ENCODE data around the gene KCND3.

DNA sequence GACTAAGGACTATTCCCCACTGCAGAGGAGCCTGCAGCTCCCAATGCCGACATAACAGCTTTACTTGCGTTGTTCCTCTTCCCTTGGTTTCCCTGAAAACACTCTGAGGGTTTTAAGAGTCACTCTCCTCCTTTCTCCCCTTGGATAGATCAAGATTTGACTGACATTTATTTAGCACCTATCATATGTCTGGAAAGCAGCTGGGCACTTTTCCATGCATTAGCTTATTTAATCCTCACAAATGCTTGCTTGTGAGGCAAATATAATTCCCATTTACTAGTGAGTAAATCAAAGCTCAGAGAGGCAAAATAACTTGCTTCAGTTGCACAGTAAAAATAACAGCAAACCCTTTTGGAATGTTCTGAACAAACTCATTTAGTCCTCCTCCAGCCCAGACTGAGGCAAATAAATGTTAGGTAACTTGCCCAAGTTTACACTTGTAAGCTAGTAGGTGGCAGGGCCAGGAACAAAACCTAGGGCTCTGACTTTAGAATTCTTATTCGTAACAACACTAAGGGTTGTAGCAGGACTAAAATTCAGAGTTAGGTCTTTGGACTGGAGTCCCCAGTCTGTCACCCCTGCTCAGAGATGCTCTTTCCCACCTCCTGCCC, 81.4 kb downstream of the KCND3 start:
- TF ChIP-seq, protein P1, sequence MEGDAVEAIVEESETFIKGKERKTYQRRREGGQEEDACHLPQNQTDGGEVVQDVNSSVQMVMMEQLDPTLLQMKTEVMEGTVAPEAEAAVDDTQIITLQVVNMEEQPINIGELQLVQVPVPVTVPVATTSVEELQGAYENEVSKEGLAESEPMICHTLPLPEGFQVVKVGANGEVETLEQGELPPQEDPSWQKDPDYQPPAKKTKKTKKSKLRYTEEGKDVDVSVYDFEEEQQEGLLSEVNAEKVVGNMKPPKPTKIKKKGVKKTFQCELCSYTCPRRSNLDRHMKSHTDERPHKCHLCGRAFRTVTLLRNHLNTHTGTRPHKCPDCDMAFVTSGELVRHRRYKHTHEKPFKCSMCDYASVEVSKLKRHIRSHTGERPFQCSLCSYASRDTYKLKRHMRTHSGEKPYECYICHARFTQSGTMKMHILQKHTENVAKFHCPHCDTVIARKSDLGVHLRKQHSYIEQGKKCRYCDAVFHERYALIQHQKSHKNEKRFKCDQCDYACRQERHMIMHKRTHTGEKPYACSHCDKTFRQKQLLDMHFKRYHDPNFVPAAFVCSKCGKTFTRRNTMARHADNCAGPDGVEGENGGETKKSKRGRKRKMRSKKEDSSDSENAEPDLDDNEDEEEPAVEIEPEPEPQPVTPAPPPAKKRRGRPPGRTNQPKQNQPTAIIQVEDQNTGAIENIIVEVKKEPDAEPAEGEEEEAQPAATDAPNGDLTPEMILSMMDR (IDR thresholded peaks at IDR 0.05), result no peak
- no peak for TF ChIP-seq POLR2A (IDR thresholded peaks at IDR 0.05)
